Upper lobe of right lung (tissue), 1 donor: ENCODE results near the gene LMAN1L. TPM values are rescaled to one million over a fixed set of nuclear protein-coding genes. Genes with fewer than 3 reads are reported as not detected.

Experiments used
- ATAC-seq: fragments of 200-7000 bp; cut with Tn5 transposase; one replicate; pipeline ENCODE4 v1.9.1; 2020; ENCODE audit warnings: mild to moderate bottlenecking, moderate library complexity
- DNase-seq: peaks from one replicate; pipeline ENCODE4 v3.0.0-alpha.2; 2020
- H3K27ac ChIP-seq: fragments of 200-600 bp; one replicate; pipeline ENCODE4 v1.8.0; 2022
- H3K27me3 ChIP-seq: fragments of 200-600 bp; one replicate; pipeline ENCODE4 v1.8.0; 2022; ENCODE audit warnings: mild to moderate bottlenecking
- H3K36me3 ChIP-seq: fragments of 200-600 bp; one replicate; pipeline ENCODE4 v1.8.0; 2022
- H3K4me1 ChIP-seq: fragments of 200-600 bp; one replicate; pipeline ENCODE4 v1.8.0; 2022
- H3K4me3 ChIP-seq: fragments of 200-600 bp; one replicate; pipeline ENCODE4 v1.8.0; 2022; ENCODE audit warnings: mild to moderate bottlenecking
- H3K9me3 ChIP-seq: fragments of 200-600 bp; one replicate; pipeline ENCODE4 v1.8.0; 2022
- intact Hi-C: fragments of 100-400 bp; cut with DNase I; formaldehyde crosslinking; loops from one replicate; pipeline ENCODE4 v1.11.0; 2022
- total RNA-seq: library from RNA; stranded (reverse); fragmentation: NEBNext Ultra II Directional; extraction: Animal tissue kit (Norgen Biotek cat#: 25700); gene quantifications from one replicate; pipeline ENCODE4 v1.2.1, GENCODE V29; 2021
- TF ChIP-seq, protein P1 (sequence below): fragments of 200-600 bp; IDR thresholded peaks from one replicate; pipeline ENCODE4 v1.8.0; 2022; ENCODE audit warnings: antibody characterized with exemption
- donor health status: DM: no; HTN: yes; CAD: no; lungs with severe emphysema.

LMAN1L gene
- total RNA-seq, 1 donor from 2014 or later, result not detected

DNA sequence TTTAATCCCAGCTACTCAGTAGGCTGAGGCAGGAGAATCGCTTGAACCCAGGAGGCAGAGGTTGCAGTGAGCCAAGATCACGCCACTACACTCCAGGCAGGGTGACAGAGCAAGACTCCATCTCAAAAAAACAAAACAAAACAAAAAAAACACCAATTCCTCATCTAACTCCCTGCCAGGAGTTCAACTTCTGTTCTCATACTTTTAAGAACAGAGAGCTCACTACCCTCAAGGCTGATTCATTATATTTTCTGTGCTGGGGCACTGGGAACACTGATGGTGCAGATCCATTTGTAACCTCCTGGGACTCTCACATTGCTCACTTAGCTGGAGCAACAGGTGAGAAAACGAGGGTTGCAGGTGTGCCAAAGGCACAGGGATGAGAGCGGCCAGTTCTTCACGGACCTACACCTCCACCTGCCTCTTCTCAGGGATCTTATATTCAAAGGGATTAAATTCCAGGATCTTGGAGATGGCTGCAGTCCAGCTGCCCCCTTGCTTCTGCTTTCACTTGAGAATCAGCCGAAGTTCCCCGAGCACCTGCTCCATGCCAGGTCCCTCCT is 43.1 kb upstream of the LMAN1L start:
- DNase-seq, result no peak
- H3K27me3 ChIP-seq, result no peaks in the 10 kb centered on the region

DNA sequence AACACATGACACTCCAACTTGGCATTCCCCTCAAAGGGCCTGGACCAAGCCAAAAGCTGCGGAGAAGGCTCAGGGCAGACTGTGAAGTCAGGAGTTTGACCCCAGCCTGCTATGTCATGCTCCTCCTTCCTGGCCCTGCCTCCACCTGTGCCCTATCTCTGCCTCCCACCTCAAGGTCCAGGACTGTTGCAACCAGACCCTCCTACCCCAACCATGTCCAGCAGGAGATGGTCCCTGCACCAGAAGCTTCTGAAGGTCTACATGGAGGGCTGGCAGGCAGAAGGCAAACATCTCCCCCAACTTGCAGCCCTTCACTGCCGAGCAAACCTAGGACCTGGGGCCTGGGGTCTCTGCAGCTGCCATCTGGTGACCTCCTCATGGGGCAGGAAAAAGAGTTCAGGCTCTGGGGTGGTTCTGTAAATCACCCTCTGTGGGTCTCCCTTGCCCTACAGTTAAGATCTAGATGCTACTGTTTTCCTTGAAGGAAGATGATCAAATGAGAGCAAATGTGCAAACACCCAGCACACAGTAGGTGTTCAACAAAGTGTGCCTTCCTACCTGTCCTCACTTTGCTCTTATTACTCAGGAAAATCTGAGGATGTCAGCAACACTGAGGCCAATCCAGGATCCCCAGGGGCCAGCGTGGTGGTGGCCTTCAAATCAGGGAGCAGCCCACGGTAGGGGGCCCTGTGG is 42.3 kb upstream of the LMAN1L start:
- TF ChIP-seq, protein P1, sequence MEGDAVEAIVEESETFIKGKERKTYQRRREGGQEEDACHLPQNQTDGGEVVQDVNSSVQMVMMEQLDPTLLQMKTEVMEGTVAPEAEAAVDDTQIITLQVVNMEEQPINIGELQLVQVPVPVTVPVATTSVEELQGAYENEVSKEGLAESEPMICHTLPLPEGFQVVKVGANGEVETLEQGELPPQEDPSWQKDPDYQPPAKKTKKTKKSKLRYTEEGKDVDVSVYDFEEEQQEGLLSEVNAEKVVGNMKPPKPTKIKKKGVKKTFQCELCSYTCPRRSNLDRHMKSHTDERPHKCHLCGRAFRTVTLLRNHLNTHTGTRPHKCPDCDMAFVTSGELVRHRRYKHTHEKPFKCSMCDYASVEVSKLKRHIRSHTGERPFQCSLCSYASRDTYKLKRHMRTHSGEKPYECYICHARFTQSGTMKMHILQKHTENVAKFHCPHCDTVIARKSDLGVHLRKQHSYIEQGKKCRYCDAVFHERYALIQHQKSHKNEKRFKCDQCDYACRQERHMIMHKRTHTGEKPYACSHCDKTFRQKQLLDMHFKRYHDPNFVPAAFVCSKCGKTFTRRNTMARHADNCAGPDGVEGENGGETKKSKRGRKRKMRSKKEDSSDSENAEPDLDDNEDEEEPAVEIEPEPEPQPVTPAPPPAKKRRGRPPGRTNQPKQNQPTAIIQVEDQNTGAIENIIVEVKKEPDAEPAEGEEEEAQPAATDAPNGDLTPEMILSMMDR, result no peak
- H3K4me3 ChIP-seq, result no peak overlapping the region
- no peak for DNase-seq

More for the DNA sequence above, 43.1 kb upstream of the LMAN1L start:
- no peak for ATAC-seq
- H3K4me3 ChIP-seq, result no peak overlapping the region
- no peaks in the 10 kb centered on the region for H3K36me3 ChIP-seq
- intact Hi-C loops, result loop anchor here (5.0 to 10.0 kb wide), 3 partner anchors 132 to 385 kb away; no protein-coding TSS in a partner anchor
- H3K4me1 ChIP-seq, result peaks cover 12% of the 10 kb centered on the region
- no peaks in the 10 kb centered on the region for H3K9me3 ChIP-seq
- TF ChIP-seq, protein P1, result no peak
- no peak overlapping the region for H3K27ac ChIP-seq

GRCh38 chr15:74773329-74773728 is 39.3 kb upstream of the LMAN1L start:
- no peak for DNase-seq
- TF ChIP-seq, protein P1, result no peak
- intact Hi-C loops, result loop anchor here (10.0 kb wide), 1 partner anchor 171 kb away; no protein-coding TSS in a partner anchor

More for the DNA sequence above, 42.3 kb upstream of the LMAN1L start:
- Histone ChIP-seq H3K9me3 (no peaks in the 10 kb centered on the region), H3K27me3 (no peaks in the 10 kb centered on the region), H3K27ac (no peak overlapping the region), H3K4me1 (peaks cover 12% of the 10 kb centered on the region), H3K36me3 (no peaks in the 10 kb centered on the region)
- no peak for ATAC-seq
- intact Hi-C loops, result loop anchor here (10.0 kb wide), 1 partner anchor 174 kb away; no protein-coding TSS in a partner anchor

DNA sequence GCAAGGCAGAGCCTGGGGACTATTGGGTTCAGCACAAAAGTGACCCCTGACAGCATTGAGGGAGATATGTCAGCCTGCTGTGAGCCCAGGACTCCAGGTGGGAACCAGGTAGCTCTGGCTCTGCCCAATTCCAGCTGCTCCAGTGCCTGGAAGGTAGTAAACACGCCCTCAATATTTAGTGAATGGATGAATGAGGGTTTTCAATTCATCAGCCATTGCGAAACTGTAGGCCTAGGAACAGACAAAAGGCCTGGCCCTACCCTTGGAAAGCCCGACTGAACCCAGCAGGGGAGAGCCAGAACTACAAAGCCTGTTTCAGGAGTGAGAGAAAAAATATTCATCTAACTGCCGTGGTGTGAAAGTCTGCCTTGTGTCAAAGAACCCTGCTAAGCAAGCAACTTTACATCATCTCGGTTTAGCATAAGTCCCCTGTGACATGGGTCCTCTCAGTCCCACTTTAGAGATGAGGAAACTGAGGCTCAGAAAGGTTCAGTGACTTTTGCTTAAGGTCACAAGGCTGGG is 38.8 kb upstream of the LMAN1L start:
- no peaks in the 10 kb centered on the region for H3K9me3 ChIP-seq
- peaks cover 24% of the 10 kb centered on the region for H3K4me1 ChIP-seq
- H3K36me3 ChIP-seq, result no peaks in the 10 kb centered on the region
- no peaks in the 10 kb centered on the region for H3K27me3 ChIP-seq
- ATAC-seq (no peak), DNase-seq (no peak)
- no peak overlapping the region for H3K27ac ChIP-seq
- TF ChIP-seq, protein P1, result no peak
- intact Hi-C loops, result loop anchor here (10.0 kb wide), 1 partner anchor 171 kb away; no protein-coding TSS in a partner anchor
- no peak overlapping the region for H3K4me3 ChIP-seq

More at GRCh38 chr15:74773329-74773728, 39.3 kb upstream of the LMAN1L start:
- Histone ChIP-seq H3K9me3 (no peaks in the 10 kb centered on the region), H3K27me3 (no peaks in the 10 kb centered on the region), H3K4me3 (no peak overlapping the region), H3K4me1 (peaks cover 26% of the 10 kb centered on the region), H3K27ac (no peak overlapping the region), H3K36me3 (no peaks in the 10 kb centered on the region)
- no peak for ATAC-seq

DNA sequence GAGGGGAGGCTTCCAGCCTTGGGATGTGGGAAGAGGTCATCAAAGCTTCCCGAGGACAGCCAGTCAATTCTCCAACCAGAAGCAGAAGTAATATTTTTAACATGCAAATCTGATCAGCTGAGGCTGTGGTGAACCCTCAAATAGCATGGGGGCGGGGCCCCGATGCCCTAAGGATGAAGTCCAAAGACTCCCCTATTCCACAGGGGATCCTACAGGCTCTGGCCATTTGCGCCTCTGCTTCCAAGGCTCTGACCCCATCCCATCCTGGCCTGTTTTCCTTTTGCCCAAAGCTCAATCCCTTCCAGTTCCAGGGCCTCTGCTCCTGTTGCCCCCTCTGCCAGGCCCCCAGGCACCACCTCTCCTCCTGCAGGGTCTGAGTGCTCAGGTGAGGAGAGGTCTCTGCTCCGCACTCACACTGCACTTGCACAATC is 37.5 kb upstream of the LMAN1L start:
- TF ChIP-seq, protein P1, result no peak
- H3K4me1 ChIP-seq, result peaks cover 27% of the 10 kb centered on the region
- no peak for DNase-seq
- no peaks in the 10 kb centered on the region for H3K36me3 ChIP-seq
- H3K4me3 ChIP-seq, result no peak overlapping the region
- no peaks in the 10 kb centered on the region for H3K27me3 ChIP-seq
- ATAC-seq, result no peak
- H3K9me3 ChIP-seq, result no peaks in the 10 kb centered on the region
- no peak overlapping the region for H3K27ac ChIP-seq
- intact Hi-C loops, result loop anchor here (10.0 kb wide), 1 partner anchor 170 kb away; no protein-coding TSS in a partner anchor
